HG03060 (cell line): ENCODE results near the gene CTDSP1.

Experiments used
- ATAC-seq: cut with Tn5 transposase; IDR thresholded peaks from one replicate; pipeline ENCODE4 v1.9.1; 2021; ENCODE audit warnings: low read depth, moderate number of reproducible peaks; ENCODE audit not compliant: unreplicated experiment

CTDSP1 gene

GRCh38 chr2:218447072-218447471 lies 47.4 kb downstream of the CTDSP1 start:
- ATAC-seq: no peak

GRCh38 chr2:218448934-218449333 lies 49.3 kb downstream of the CTDSP1 start:
- ATAC-seq: no peak

- no peak for ATAC-seq
Measured at GRCh38 chr2:218452079-218452478, 52.4 kb downstream of the CTDSP1 start.
